HCT116 (cell line): ENCODE results near the gene GRAMD2A. TPM values are rescaled to one million over a fixed set of nuclear protein-coding genes. Genes with fewer than 3 reads are reported as not detected.

ENCODE experiments used
- ATAC-seq: fragments of 200-7000 bp; cut with Tn5 transposase; 2 replicates; pipeline ENCODE4 v1.9.1; 2020; ENCODE audit warnings: mild to moderate bottlenecking, moderate library complexity
- BruUV-seq: library from RNA; stranded (reverse); fragments of 400-500 nt; replicated peaks from 2 replicates; lab custom pipeline; 2021; lab: Mats Ljungman, UMichigan
- CTCF ChIA-PET: fragments of 300-600 bp; sonication (Branson Sonifier 250); formaldehyde crosslinking; loops from one replicate; lab custom pipeline; 2021; ENCODE audit warnings: antibody characterized with exemption; lab: Charles Lee
- POLR2A ChIA-PET: fragments of 300-600, 350-600 bp; sonication (Branson Sonifier 250); formaldehyde crosslinking; loops from one replicate; lab custom pipeline; 2021; ENCODE audit warnings: antibody characterized with exemption; lab: Charles Lee
- RAD21 ChIA-PET, 2 experiments: fragments of 300-600 bp; sonication (Branson Sonifier 250); formaldehyde crosslinking; loops; one replicate each; lab custom pipeline; 2023; ENCODE audit warnings: low total read pairs in 2 of 2; ENCODE audit not compliant: uncharacterized antibody in 2 of 2, unreplicated experiment in 2 of 2, low non-redundant PET in 1 of 2; lab: Charles Lee
- DNase-seq: peaks from one replicate; pipeline ENCODE4 v3.0.0-alpha.2; 2010; ENCODE audit warnings: low read depth, low spot score
- H2AFZ ChIP-seq: fragments of 200-600 bp; shearing (Covaris generic), sonication (generic); 2 replicates; pipeline ENCODE4 v1.6.1; 2017; ENCODE audit warnings: low read depth, mixed run types, mixed read lengths, antibody characterized with exemption, low read length; ENCODE audit not compliant: poor library complexity, severe bottlenecking
- H3K27ac ChIP-seq: 2 replicates; pipeline ENCODE4 v1.5.1; 2012; ENCODE audit warnings: low read depth, low read length
- H3K27me3 ChIP-seq: fragments of 200-600 bp; sonication (generic); 2 replicates; pipeline ENCODE4 v1.6.1; 2016; ENCODE audit warnings: mixed run types, low read length, mixed read lengths; ENCODE audit not compliant: insufficient read depth
- H3K36me3 ChIP-seq, 2 experiments: fragments of 200-500 bp in 1 of 2; fragments of 200-600 bp in 1 of 2; sonication (Bioruptor generic) in 1 of 2; sonication (generic) in 1 of 2; 2 replicates each; pipeline versions ENCODE4 v1.5.1 to v1.6.1; 2014 to 2016; ENCODE audit warnings: low read length in 2 of 2, inconsistent platforms in 1 of 2, mixed read lengths in 1 of 2, mixed run types in 1 of 2; ENCODE audit not compliant: insufficient read depth in 2 of 2, control insufficient read depth in 1 of 2
- H3K4me1 ChIP-seq, 2 experiments: fragments of 200-600 bp in 1 of 2; sonication (generic) in 1 of 2; 2 replicates each; pipeline versions ENCODE4 v1.5.1 to v1.6.1; 2012 to 2017; ENCODE audit warnings: low read length in 2 of 2, inconsistent platforms in 1 of 2, mild to moderate bottlenecking in 1 of 2, mixed read lengths in 1 of 2, mixed run types in 1 of 2, moderate library complexity in 1 of 2; ENCODE audit not compliant: insufficient read depth in 2 of 2, control insufficient read depth in 1 of 2
- H3K4me2 ChIP-seq: fragments of 200-600 bp; sonication (generic); 2 replicates; pipeline ENCODE4 v1.6.1; 2017; ENCODE audit warnings: mixed run types, low read length, mixed read lengths
- H3K4me3 ChIP-seq, 2 experiments: fragments of 200-600 bp in 1 of 2; sonication (generic) in 1 of 2; replicated peaks in 1 of 2; 2 replicates each; pipeline ENCODE4 v1.5.1; 2011 to 2016; ENCODE audit warnings: low read length in 2 of 2, control low read depth in 1 of 2, low read depth in 1 of 2, mild to moderate bottlenecking in 1 of 2, mixed read lengths in 1 of 2, mixed run types in 1 of 2
- H3K79me2 ChIP-seq: fragments of 200-600 bp; sonication (generic); 2 replicates; pipeline ENCODE4 v1.6.1; 2017; ENCODE audit warnings: mild to moderate bottlenecking, mixed run types, low read length, moderate library complexity, mixed read lengths; ENCODE audit not compliant: insufficient read depth
- H3K9ac ChIP-seq: fragments of 200-600 bp; sonication (generic); 2 replicates; pipeline ENCODE4 v1.6.1; 2016; ENCODE audit warnings: low read length, mixed read lengths
- H3K9me2 ChIP-seq: fragments of 200-600 bp; sonication (generic), shearing (Covaris generic); 2 replicates; pipeline ENCODE4 v1.6.1; 2017; ENCODE audit warnings: mixed run types, mild to moderate bottlenecking, moderate library complexity; ENCODE audit not compliant: insufficient read depth
- H3K9me3 ChIP-seq, 2 experiments: fragments of 200-500 bp in 1 of 2; fragments of 200-600 bp in 1 of 2; sonication (Bioruptor generic) in 1 of 2; sonication (generic) in 1 of 2; 2 replicates each; pipeline ENCODE4 v1.6.1; 2014 to 2017; ENCODE audit warnings: low read length in 2 of 2, mixed read lengths in 2 of 2, inconsistent platforms in 1 of 2, low read depth in 1 of 2, mild to moderate bottlenecking in 1 of 2, mixed run types in 1 of 2, moderate library complexity in 1 of 2; ENCODE audit not compliant: control insufficient read depth in 1 of 2, insufficient read depth in 1 of 2
- H4K20me1 ChIP-seq: fragments of 200-600 bp; sonication (generic), shearing (Covaris generic); 2 replicates; pipeline ENCODE4 v1.6.1; 2017; ENCODE audit warnings: mixed run types, mild to moderate bottlenecking, moderate library complexity; ENCODE audit not compliant: insufficient read depth
- CBX3 ChIP-seq: IDR thresholded peaks from 2 replicates; pipeline ENCODE4 v1.6.1; 2012; ENCODE audit warnings: low read depth
- ELF1 ChIP-seq: IDR thresholded peaks from 2 replicates; pipeline ENCODE4 v1.6.1; 2012; ENCODE audit warnings: low read depth, borderline replicate concordance
- EZH2phosphoT487 ChIP-seq: fragments of 200-600 bp; IDR thresholded peaks from 2 replicates; pipeline ENCODE4 v1.6.1; 2018; ENCODE audit warnings: antibody characterized with exemption, borderline replicate concordance
- JUND ChIP-seq: IDR thresholded peaks from 2 replicates; pipeline ENCODE4 v1.6.1; 2012
- MAX ChIP-seq: IDR thresholded peaks from 2 replicates; pipeline ENCODE4 v1.6.1; 2012
- POLR2A ChIP-seq: IDR thresholded peaks from 2 replicates; pipeline ENCODE4 v1.7.0; 2011; ENCODE audit warnings: borderline replicate concordance; ENCODE audit not compliant: insufficient read depth, insufficient read length; ENCODE audit errors: extremely low read depth
- RAD21 ChIP-seq: IDR thresholded peaks from 2 replicates; pipeline ENCODE4 v1.6.1; 2012; ENCODE audit warnings: low read depth, mild to moderate bottlenecking
- SIN3A ChIP-seq: IDR thresholded peaks from 2 replicates; pipeline ENCODE4 v1.6.1; 2012; ENCODE audit warnings: low read depth
- SRF ChIP-seq: IDR thresholded peaks from 2 replicates; pipeline ENCODE4 v1.6.1; 2012; ENCODE audit warnings: low read depth
- YY1 ChIP-seq: IDR thresholded peaks from 2 replicates; pipeline ENCODE4 v1.6.1; 2011; ENCODE audit warnings: low read length, low read depth, moderate library complexity, mild to moderate bottlenecking; ENCODE audit not compliant: insufficient replicate concordance; ENCODE audit errors: extremely low read depth
- ZFX ChIP-seq: fragments of 450-650 bp; IDR thresholded peaks from 2 replicates; pipeline ENCODE4 v1.6.1; 2017
- ZNF274 ChIP-seq: fragments of 200-500 bp; sonication (Bioruptor generic); IDR thresholded peaks from 2 replicates; pipeline ENCODE4 v1.6.1; 2014; ENCODE audit warnings: mild to moderate bottlenecking, low read depth, low read length, inconsistent platforms
- intact Hi-C: fragments of 100-400 bp; cut with micrococcal nuclease; formaldehyde crosslinking; loops from 2 replicates; pipeline ENCODE4 v1.10.0; 2022
- total RNA-seq: library from RNA; stranded (reverse); gene quantifications from one replicate; pipeline ENCODE4 v1.2.1, GENCODE V29; 2021; ENCODE audit not compliant: unreplicated experiment

GRAMD2A gene
- total RNA-seq, 1 experiment from 2014 or later: 8.0 TPM

- no peak overlapping the region for H3K27ac ChIP-seq
- no peaks in the 10 kb centered on the region for H3K36me3 ChIP-seq
- TF ChIP-seq SRF (no peak), POLR2A (no peak), ZFX (no peak), JUND (no peak), ZNF274 (no peak), EZH2phosphoT487 (no peak), MAX (no peak), CBX3 (no peak), YY1 (no peak), ELF1 (no peak), SIN3A (no peak), RAD21 (no peak)
- no peak overlapping the region for H2AFZ ChIP-seq
- H3K4me1 ChIP-seq: peaks cover 3 to 4% of the 10 kb centered on the region in 2 experiments; a peak in 2 of 4 replicates
- no peaks in the 10 kb centered on the region for H3K9me3 ChIP-seq
- intact Hi-C loops: no loop called here
- CTCF ChIA-PET: no interaction called here
- no peak overlapping the region for H3K9ac ChIP-seq
- ATAC-seq (no peak), DNase-seq (no peak)
- no peak overlapping the region for H3K4me2 ChIP-seq
- no peak overlapping the region for H3K4me3 ChIP-seq
- RAD21 ChIA-PET: no interaction called here
- no peaks in the 10 kb centered on the region for H3K9me2 ChIP-seq
- BruUV-seq: no TSS peak
- H3K79me2 ChIP-seq: no peaks in the 10 kb centered on the region
- POLR2A ChIA-PET: no interaction called here
- H3K27me3 ChIP-seq: no peaks in the 10 kb centered on the region
- no peaks in the 10 kb centered on the region for H4K20me1 ChIP-seq
Observed at GRCh38 chr15:72175186-72176044, 22.2 kb downstream of the GRAMD2A start.
